ENCODE data around the gene HPS4. TPM values are rescaled to one million over a fixed set of nuclear protein-coding genes. Genes with fewer than 3 reads are reported as not detected.

The HPS4 gene
- total RNA-seq, 1 experiment from 2014 or later = 40.7 TPM

DNA sequence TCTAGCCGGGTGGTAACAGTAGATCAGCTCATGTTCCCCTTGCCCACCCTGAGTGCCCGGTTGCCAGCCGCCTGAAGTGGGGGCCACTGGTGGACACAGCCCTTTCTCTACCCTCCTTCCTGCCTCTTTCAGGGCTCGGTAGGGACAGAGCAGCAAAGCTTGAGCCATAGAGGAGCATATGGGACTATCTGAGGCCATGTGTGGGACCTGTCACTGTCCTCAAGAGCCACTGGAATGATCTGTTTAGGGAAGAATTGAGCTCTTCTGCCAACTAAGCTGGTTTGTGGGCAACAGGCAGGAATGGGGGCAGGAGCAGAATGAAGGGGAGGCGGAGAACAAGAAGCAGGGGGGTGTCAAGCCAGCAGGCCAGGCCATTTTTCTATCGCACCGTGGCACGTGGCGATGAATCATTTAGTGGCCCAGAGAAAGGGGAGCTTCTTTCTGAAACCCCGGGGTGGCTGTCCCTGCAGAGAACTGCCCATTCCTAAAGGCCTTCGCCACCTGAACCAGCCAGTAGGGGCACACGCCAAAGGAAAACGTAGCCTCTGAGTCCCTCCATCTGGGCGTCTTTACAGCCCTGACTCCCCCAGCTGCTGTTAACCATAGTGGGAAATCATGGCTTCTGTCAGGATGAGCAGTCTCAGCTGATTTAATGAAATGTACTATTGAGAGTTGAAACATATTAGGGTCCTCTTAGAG lies 45.7 kb downstream of the HPS4 start:
- Mint-ChIP-seq H3K27me3 (ENCODE audit: unreplicated experiment) (peaks cover 12% of the 10 kb centered on the region), H3K4me1 (ENCODE audit: low read depth, unreplicated experiment) (peaks cover 15% of the 10 kb centered on the region), H3K36me3 (ENCODE audit: insufficient read depth, unreplicated experiment) (no peaks in the 10 kb centered on the region), H3K9me3 (ENCODE audit: low read depth, unreplicated experiment) (no peaks in the 10 kb centered on the region), H3K4me3 (ENCODE audit: low read depth, unreplicated experiment) (no peak overlapping the region), H3K27ac (ENCODE audit: unreplicated experiment) (no peak overlapping the region)
- no peak for DNase-seq
- intact Hi-C loops (cut with micrococcal nuclease; ENCODE audit: unreplicated experiment) = no loop called here
- no TSS peak for BruUV-seq (replicated peaks)
- TF ChIP-seq, protein P1, sequence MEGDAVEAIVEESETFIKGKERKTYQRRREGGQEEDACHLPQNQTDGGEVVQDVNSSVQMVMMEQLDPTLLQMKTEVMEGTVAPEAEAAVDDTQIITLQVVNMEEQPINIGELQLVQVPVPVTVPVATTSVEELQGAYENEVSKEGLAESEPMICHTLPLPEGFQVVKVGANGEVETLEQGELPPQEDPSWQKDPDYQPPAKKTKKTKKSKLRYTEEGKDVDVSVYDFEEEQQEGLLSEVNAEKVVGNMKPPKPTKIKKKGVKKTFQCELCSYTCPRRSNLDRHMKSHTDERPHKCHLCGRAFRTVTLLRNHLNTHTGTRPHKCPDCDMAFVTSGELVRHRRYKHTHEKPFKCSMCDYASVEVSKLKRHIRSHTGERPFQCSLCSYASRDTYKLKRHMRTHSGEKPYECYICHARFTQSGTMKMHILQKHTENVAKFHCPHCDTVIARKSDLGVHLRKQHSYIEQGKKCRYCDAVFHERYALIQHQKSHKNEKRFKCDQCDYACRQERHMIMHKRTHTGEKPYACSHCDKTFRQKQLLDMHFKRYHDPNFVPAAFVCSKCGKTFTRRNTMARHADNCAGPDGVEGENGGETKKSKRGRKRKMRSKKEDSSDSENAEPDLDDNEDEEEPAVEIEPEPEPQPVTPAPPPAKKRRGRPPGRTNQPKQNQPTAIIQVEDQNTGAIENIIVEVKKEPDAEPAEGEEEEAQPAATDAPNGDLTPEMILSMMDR (IDR thresholded peaks at IDR 0.05; ENCODE audit: unreplicated experiment) = no peak
- CTCF ChIA-PET = interaction anchor here (1.4 kb wide), 1 partner anchor 66 kb away, joined by 3 read pairs; no protein-coding TSS in a partner anchor

DNA sequence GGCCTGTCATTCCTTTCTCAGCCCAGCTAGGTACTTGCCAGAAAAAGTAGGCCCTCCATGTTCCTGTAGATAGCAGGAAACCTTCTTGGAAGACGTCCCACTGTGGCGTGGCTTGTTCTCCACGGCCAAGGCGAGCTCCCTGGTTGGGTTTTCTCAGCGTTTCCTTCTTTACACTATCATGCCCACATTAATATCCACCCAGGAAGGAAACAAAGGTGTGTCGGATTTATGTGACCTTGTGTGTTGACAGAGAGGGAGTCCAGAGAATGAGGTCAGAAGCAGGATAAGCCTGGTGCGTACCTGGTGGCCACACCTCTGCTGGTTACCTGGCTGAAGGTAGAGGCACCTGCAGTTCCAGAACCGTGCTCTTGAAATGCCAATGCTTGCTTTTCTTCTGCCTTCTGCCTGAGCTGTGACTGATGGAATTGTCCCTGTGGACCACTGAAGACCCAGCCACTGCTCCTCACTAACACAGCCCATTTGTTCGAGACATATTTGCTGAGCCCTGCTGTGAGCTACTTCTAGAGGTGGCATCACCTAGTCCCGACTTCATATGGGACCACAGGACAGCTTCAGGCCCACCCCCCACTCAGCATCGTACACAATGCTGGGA lies 46.6 kb downstream of the HPS4 start:
- peaks cover 21% of the 10 kb centered on the region for H3K27me3 Mint-ChIP-seq (ENCODE audit: unreplicated experiment)
- peaks cover 15% of the 10 kb centered on the region for H3K4me1 Mint-ChIP-seq (ENCODE audit: low read depth, unreplicated experiment)
- CTCF ChIA-PET = interaction anchor here (1.4 kb wide), 1 partner anchor 65 kb away, joined by 3 read pairs; no protein-coding TSS in a partner anchor
- no peaks in the 10 kb centered on the region for H3K9me3 Mint-ChIP-seq (ENCODE audit: low read depth, unreplicated experiment)
- intact Hi-C loops (cut with micrococcal nuclease; ENCODE audit: unreplicated experiment) = no loop called here
- no peaks in the 10 kb centered on the region for H3K36me3 Mint-ChIP-seq (ENCODE audit: insufficient read depth, unreplicated experiment)
- DNase-seq = no peak
- BruUV-seq (replicated peaks) = no TSS peak
- H3K4me3 Mint-ChIP-seq (ENCODE audit: low read depth, unreplicated experiment) = no peak overlapping the region
- TF ChIP-seq, protein P1 (IDR thresholded peaks at IDR 0.05; ENCODE audit: unreplicated experiment) = no peak
- no peak overlapping the region for H3K27ac Mint-ChIP-seq (ENCODE audit: unreplicated experiment)

GRCh38 chr22:26435327-26436093 lies 48.1 kb downstream of the HPS4 start:
- H3K36me3 Mint-ChIP-seq (ENCODE audit: insufficient read depth, unreplicated experiment) = no peaks in the 10 kb centered on the region
- no peak overlapping the region for H3K27ac Mint-ChIP-seq (ENCODE audit: unreplicated experiment)
- no TSS peak for BruUV-seq (replicated peaks)
- H3K27me3 Mint-ChIP-seq (ENCODE audit: unreplicated experiment) = peaks cover 36% of the 10 kb centered on the region
- peaks cover 15% of the 10 kb centered on the region for H3K4me1 Mint-ChIP-seq (ENCODE audit: low read depth, unreplicated experiment)
- no peaks in the 10 kb centered on the region for H3K9me3 Mint-ChIP-seq (ENCODE audit: low read depth, unreplicated experiment)
- TF ChIP-seq, protein P1 (IDR thresholded peaks at IDR 0.05; ENCODE audit: unreplicated experiment) = no peak
- CTCF ChIA-PET = interaction anchor here (0.6 kb wide), 1 partner anchor 810 kb away, joined by 4 read pairs; no protein-coding TSS in a partner anchor
- intact Hi-C loops (cut with micrococcal nuclease; ENCODE audit: unreplicated experiment) = no loop called here
- H3K4me3 Mint-ChIP-seq (ENCODE audit: low read depth, unreplicated experiment) = no peak overlapping the region
- DNase-seq = no peak

DNA sequence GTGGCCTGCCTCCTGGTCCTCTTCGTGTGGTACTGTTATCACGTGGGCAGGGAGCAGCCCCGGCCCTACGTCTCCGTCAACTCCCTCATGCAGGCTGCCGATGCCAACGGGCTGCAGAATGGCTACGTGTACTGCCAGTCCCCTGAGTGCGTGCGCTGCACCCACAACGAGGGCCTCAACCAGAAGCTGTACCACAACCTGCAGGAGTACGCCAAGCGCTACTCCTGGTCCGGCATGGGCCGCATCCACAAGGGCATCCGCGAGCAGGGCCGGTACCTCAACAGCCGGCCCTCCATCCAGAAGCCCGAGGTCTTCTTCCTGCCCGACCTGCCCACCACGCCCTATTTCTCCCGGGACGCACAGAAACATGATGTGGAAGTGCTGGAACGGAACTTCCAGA lies 49.8 kb downstream of the HPS4 start:
- Mint-ChIP-seq H3K4me1 (ENCODE audit: low read depth, unreplicated experiment) (peaks cover 15% of the 10 kb centered on the region), H3K4me3 (ENCODE audit: low read depth, unreplicated experiment) (no peak overlapping the region), H3K36me3 (ENCODE audit: insufficient read depth, unreplicated experiment) (peaks cover 12% of the 10 kb centered on the region), H3K27me3 (ENCODE audit: unreplicated experiment) (peaks cover 53% of the 10 kb centered on the region), H3K9me3 (ENCODE audit: low read depth, unreplicated experiment) (no peaks in the 10 kb centered on the region), H3K27ac (ENCODE audit: unreplicated experiment) (no peak overlapping the region)
- BruUV-seq (replicated peaks) = no TSS peak
- CTCF ChIA-PET = no interaction called here
- intact Hi-C loops (cut with micrococcal nuclease; ENCODE audit: unreplicated experiment) = no loop called here
- no peak for DNase-seq
- TF ChIP-seq, protein P1 (IDR thresholded peaks at IDR 0.05; ENCODE audit: unreplicated experiment) = no peak

Data from Calu3 (cell line).